Lower leg skin (tissue), 4 donors: Measurements from ENCODE around the gene RSBN1L. TPM values are rescaled to one million over a fixed set of nuclear protein-coding genes. Genes with fewer than 3 reads are reported as not detected.

Experiments used
- DNase-seq, 2 donors: peaks; one replicate each; pipeline ENCODE4 v3.0.0-alpha.2; 2019; ENCODE audit warnings: low spot score in 2 of 2
- H3K4me3 ChIP-seq: fragments of 200-600 bp; sonication (generic); 2 replicates; pipeline ENCODE4 v1.5.1; 2017; ENCODE audit warnings: mild to moderate bottlenecking, low read depth; ENCODE audit not compliant: poor library complexity, severe bottlenecking
- POLR2A ChIP-seq, 2 donors: fragments of 450-650 bp; IDR thresholded peaks; one replicate each; pipeline ENCODE4 v1.6.1; 2016 to 2017; ENCODE audit warnings: antibody characterized with exemption in 2 of 2, mild to moderate bottlenecking in 1 of 2, moderate library complexity in 1 of 2
- WGBS, 2 donors: methylation state at CpG; one replicate each; pipeline ENCODE4 v1.1.5; 2018; 5-methylcytosine and 5-hydroxymethylcytosine counted together
- intact Hi-C: fragments of 100-400 bp; cut with DNase I; formaldehyde crosslinking; loops from one replicate; pipeline ENCODE4 v1.15.0; 2023; ENCODE audit warnings: low total_unique reads
- total RNA-seq, 4 donors: library from RNA; depleted of rRNA; stranded (reverse); fragments of >200 nt; gene quantifications; one replicate each; pipeline ENCODE4 v1.1.0, GENCODE V29; 2016
- TF ChIP-seq, protein P1 (sequence below), 3 donors: fragments of 450-650 bp; IDR thresholded peaks; one replicate each; pipeline ENCODE4 v1.5.1; 2016; ENCODE audit warnings: antibody characterized with exemption in 3 of 3, mild to moderate bottlenecking in 3 of 3, moderate library complexity in 2 of 3

RSBN1L gene
- total RNA-seq, 4 donors from 2014 or later, result 17.3 to 34.8 (median 25.7) TPM

DNA sequence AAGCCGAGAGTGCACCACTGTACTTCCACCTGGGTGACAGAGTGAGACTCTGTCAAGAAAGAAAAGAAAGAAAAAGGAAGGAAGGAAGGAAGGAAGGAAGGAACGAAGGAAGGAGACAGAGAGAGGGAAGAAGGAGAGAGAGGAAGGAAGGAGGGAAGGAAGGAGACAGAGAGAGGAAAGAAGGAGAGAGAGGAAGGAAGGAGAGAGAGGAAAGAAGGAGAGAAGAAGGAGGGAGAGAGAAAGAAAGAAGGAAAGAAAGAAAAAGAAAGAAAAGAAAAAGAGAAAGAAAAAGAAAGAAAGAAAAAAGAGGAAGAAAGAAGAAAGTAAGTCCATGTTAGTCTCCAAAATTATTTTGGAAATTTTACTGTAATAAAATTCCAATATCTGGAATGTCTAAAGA is 33.4 kb upstream of the RSBN1L start:
- H3K4me3 ChIP-seq, result no peak overlapping the region
- intact Hi-C loops, result no loop called here
- TF ChIP-seq, protein P1, sequence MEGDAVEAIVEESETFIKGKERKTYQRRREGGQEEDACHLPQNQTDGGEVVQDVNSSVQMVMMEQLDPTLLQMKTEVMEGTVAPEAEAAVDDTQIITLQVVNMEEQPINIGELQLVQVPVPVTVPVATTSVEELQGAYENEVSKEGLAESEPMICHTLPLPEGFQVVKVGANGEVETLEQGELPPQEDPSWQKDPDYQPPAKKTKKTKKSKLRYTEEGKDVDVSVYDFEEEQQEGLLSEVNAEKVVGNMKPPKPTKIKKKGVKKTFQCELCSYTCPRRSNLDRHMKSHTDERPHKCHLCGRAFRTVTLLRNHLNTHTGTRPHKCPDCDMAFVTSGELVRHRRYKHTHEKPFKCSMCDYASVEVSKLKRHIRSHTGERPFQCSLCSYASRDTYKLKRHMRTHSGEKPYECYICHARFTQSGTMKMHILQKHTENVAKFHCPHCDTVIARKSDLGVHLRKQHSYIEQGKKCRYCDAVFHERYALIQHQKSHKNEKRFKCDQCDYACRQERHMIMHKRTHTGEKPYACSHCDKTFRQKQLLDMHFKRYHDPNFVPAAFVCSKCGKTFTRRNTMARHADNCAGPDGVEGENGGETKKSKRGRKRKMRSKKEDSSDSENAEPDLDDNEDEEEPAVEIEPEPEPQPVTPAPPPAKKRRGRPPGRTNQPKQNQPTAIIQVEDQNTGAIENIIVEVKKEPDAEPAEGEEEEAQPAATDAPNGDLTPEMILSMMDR (IDR thresholded peaks at IDR 0.05), result no peak
- no peak for TF ChIP-seq POLR2A (IDR thresholded peaks at IDR 0.05)
- 95% methylated on average over 2 of the region's 2 CpGs for WGBS, 2 donors
- DNase-seq, result no peak

DNA sequence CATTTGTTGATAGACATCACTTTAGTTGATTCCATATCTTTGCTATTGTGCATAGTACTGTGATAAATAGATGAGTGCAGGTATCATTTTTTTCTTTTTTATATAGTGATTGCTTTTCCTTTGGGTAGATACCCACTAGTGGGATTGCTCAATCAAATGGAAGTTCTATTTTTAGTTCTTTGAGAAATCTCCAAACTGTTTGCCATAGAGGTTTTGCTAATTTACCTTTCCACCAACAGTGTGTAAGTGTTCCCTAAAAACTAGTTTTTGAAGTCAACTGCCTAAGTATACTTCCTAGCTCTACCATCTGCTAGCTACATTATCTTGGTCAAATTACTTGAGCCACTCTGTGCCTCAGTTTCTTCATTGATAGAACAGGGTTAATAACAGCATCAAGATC is 31.5 kb upstream of the RSBN1L start:
- TF ChIP-seq, protein P1 (IDR thresholded peaks at IDR 0.05), result no peak
- TF ChIP-seq POLR2A (IDR thresholded peaks at IDR 0.05), result no peak
- H3K4me3 ChIP-seq, result no peak overlapping the region
- intact Hi-C loops, result no loop called here
- no peak for DNase-seq

DNA sequence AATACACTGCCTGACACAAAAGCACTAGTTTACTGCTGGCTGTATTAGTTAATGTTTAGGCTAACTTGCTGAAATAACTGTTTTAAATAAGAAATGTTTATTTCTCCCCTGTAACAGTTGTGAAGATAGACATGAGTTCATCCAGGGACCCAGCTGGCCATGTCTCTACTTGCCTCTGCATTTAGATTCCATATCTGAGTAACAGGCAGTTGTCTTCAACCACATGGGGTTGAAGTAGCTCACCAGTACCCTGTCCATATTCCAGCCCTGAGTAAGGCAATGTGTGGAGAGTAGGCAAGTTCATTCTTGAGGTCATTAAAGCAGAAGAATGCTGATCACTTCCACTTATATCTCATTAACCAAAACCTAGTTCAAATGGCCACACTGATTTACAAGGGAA is 31.1 kb upstream of the RSBN1L start:
- TF ChIP-seq, protein P1 (IDR thresholded peaks at IDR 0.05), result no peak
- TF ChIP-seq POLR2A (IDR thresholded peaks at IDR 0.05), result no peak
- no peak for DNase-seq
- intact Hi-C loops, result no loop called here

DNA sequence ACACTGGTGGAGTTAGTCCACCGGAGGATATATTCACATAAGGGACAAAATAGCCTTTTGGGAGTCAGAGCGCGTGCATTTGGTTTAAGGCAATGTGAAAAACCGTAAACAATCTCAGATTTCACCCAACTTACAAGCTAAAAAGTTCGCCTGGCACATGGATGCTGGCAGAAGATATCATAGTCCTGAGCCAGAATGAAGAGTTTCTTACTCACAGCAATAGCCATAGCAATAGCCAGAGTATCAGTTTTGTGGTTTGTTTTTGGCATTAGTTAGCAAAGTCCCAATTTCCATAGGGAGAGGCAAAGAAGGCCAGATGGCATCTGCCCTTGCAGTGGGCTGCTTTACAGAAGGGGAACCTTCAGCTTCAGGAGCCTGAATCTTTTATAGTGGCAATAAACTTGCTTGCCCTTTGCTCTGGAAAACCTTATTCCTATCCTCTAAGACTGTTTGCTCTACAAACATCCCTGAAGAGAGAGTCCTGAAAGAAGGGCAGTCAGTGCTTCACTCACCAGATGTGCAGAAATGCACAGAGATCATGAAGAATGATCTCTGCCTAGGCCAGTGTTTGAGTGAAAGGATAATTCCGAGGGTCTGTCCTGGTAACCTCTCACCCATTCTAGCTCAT is 28.7 kb upstream of the RSBN1L start:
- no peak for TF ChIP-seq POLR2A (IDR thresholded peaks at IDR 0.05)
- TF ChIP-seq, protein P1 (IDR thresholded peaks at IDR 0.05), result no peak
- intact Hi-C loops, result no loop called here
- no peak for DNase-seq
- 79 to 81% methylated on average over 6 of the region's 6 CpGs for WGBS, 2 donors
- H3K4me3 ChIP-seq, result no peak overlapping the region

More for the DNA sequence above, 31.1 kb upstream of the RSBN1L start:
- H3K4me3 ChIP-seq, result no peak overlapping the region

DNA sequence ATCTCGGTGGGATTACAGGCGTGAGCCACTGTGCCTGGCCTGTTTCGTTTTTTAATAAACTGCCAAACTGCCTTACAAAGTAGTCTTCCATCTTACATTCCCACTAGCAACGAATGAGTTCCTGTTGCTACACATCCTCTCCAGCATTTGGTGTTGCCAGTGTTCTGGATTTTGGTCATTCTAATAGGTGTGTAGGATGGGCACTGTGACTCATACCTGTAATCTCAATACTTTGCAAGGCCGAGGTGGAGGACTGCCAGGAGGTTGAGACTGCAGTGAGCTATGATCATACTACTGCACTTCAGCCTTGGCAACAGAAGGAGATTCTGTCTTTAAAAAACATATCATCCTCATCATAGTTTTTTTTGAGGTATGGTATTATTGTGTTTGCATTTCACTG is 21.4 kb upstream of the RSBN1L start:
- WGBS, 2 donors, result 63 to 69% methylated on average over 5 of the region's 5 CpGs
- intact Hi-C loops, result no loop called here

More for the DNA sequence above, 21.4 kb upstream of the RSBN1L start:
- H3K4me3 ChIP-seq, result no peak overlapping the region
- no peak for DNase-seq
- TF ChIP-seq POLR2A (IDR thresholded peaks at IDR 0.05), result no peak
- TF ChIP-seq, protein P1 (IDR thresholded peaks at IDR 0.05), result no peak
